Suppressor macrophage treated with lipopolysaccharide for 4 hours (primary cell): ENCODE results near the gene LDB2.

ENCODE experiments used
- DNase-seq: peaks from one replicate; pipeline ENCODE4 v3.0.0-alpha.2; 2020

LDB2 gene

GRCh38 chr4:16677001-16677944 lies 221.2 kb downstream of the LDB2 start:
- no peak for DNase-seq

GRCh38 chr4:16676230-16676770 lies 222.1 kb downstream of the LDB2 start:
- DNase-seq, result no peak

GRCh38 chr4:16674082-16674481 lies 224.4 kb downstream of the LDB2 start:
- no peak for DNase-seq

GRCh38 chr4:16672421-16672820 lies 226.0 kb downstream of the LDB2 start:
- no peak for DNase-seq

- no peak for DNase-seq
Measured at GRCh38 chr4:16671741-16672140, 226.7 kb downstream of the LDB2 start.

- no peak for DNase-seq
Measured at GRCh38 chr4:16670727-16671126, 227.7 kb downstream of the LDB2 start.

GRCh38 chr4:16669036-16669435 lies 229.4 kb downstream of the LDB2 start:
- no peak for DNase-seq

GRCh38 chr4:16668488-16668887 lies 230.0 kb downstream of the LDB2 start:
- no peak for DNase-seq

GRCh38 chr4:16667464-16667863 lies 231.0 kb downstream of the LDB2 start:
- DNase-seq, result no peak

GRCh38 chr4:16665942-16666551 lies 232.4 kb downstream of the LDB2 start:
- no peak for DNase-seq

- DNase-seq, result no peak
Measured at GRCh38 chr4:16663732-16664131, 234.7 kb downstream of the LDB2 start.

GRCh38 chr4:16663307-16663706 lies 235.1 kb downstream of the LDB2 start:
- DNase-seq, result no peak

- no peak for DNase-seq
Measured at GRCh38 chr4:16661813-16662212, 236.6 kb downstream of the LDB2 start.

GRCh38 chr4:16660656-16661055 lies 237.8 kb downstream of the LDB2 start:
- no peak for DNase-seq

- no peak for DNase-seq
Measured at GRCh38 chr4:16659694-16660093, 238.8 kb downstream of the LDB2 start.

GRCh38 chr4:16659079-16659478 lies 239.4 kb downstream of the LDB2 start:
- no peak for DNase-seq

- DNase-seq, result no peak
Measured at GRCh38 chr4:16658183-16658582, 240.3 kb downstream of the LDB2 start.

GRCh38 chr4:16655111-16655510 lies 243.3 kb downstream of the LDB2 start:
- no peak for DNase-seq

GRCh38 chr4:16652732-16653305 lies 245.6 kb downstream of the LDB2 start:
- no peak for DNase-seq

GRCh38 chr4:16646459-16646858 lies 252.0 kb downstream of the LDB2 start:
- DNase-seq, result no peak

- no peak for DNase-seq
Measured at GRCh38 chr4:16643893-16644292, 254.6 kb downstream of the LDB2 start.

- no peak for DNase-seq
Measured at GRCh38 chr4:16642897-16643296, 255.5 kb downstream of the LDB2 start.

- no peak for DNase-seq
Measured at GRCh38 chr4:16641971-16642370, 256.5 kb downstream of the LDB2 start.
